MM.1S (cell line): ENCODE measurements around the gene DAB1.

Experiments
- EZH2 ChIP-seq: fragments of 300-600 bp; sonication (generic); optimal IDR thresholded peaks from 2 replicates; pipeline ENCODE3; 2017; ENCODE audit warnings: low read depth, mild to moderate bottlenecking, antibody characterized with exemption, low read length, mixed read lengths
- EZH2phosphoT487 ChIP-seq: fragments of 300-600 bp; sonication (generic); IDR thresholded peaks from 2 replicates; pipeline ENCODE4 v1.6.1; 2018; ENCODE audit warnings: antibody characterized with exemption, low read length
- TF ChIP-seq, protein P1 (sequence below): fragments of 300-600 bp; sonication (generic); IDR thresholded peaks from 2 replicates; pipeline ENCODE4 v1.5.1; 2016; ENCODE audit warnings: antibody characterized with exemption, low read length, mixed read lengths

DNA sequence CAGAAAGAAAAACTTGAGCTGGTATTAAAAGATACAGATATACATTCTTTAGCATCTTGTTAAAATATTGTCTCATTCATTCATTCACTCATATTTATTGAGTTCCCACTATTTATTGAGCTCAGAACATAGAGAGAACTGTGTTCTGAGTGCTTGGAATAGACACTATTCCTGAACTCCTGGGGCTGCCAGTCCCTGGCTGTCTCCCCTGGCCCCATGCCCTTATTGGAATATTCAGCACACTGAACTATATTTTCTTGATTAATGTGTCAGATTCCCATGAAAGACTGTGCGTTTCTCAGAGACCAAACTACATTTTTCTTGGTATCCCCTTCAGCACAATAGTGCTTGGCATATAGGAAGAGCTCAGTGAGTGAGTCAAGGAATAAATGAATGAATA, 44.0 kb upstream of the DAB1 start:
- TF ChIP-seq, protein P1, sequence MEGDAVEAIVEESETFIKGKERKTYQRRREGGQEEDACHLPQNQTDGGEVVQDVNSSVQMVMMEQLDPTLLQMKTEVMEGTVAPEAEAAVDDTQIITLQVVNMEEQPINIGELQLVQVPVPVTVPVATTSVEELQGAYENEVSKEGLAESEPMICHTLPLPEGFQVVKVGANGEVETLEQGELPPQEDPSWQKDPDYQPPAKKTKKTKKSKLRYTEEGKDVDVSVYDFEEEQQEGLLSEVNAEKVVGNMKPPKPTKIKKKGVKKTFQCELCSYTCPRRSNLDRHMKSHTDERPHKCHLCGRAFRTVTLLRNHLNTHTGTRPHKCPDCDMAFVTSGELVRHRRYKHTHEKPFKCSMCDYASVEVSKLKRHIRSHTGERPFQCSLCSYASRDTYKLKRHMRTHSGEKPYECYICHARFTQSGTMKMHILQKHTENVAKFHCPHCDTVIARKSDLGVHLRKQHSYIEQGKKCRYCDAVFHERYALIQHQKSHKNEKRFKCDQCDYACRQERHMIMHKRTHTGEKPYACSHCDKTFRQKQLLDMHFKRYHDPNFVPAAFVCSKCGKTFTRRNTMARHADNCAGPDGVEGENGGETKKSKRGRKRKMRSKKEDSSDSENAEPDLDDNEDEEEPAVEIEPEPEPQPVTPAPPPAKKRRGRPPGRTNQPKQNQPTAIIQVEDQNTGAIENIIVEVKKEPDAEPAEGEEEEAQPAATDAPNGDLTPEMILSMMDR, result no peak
- no peak for TF ChIP-seq EZH2phosphoT487
- TF ChIP-seq EZH2, result no peak
